Diencephalon (tissue), 1 donor: Measurements from ENCODE around the gene ANKMY1. TPM values are rescaled to one million over a fixed set of nuclear protein-coding genes. Genes with fewer than 3 reads are reported as not detected.

Experiments used
- small RNA-seq: library from RNA; depleted of rRNA; stranded (forward); fragments of <200 nt; gene quantifications from one replicate; pipeline ENCODE3, GENCODE V24; 2014
- total RNA-seq: library from RNA; depleted of rRNA; stranded (reverse); fragments of >200 nt; gene quantifications from one replicate; pipeline ENCODE4 v1.2.3, GENCODE V29; 2014

Gene ANKMY1
- total RNA-seq: 15.5 TPM

GRCh38 chr2:240557808-240558207, at the start of gene ANKMY1:
TSS of gene ANKMY1 (minus strand) at chr2:240557988. CDS start at chr2:240557335, 653 bp downstream.

GRCh38 chr2:240586198-240586918, 28.6 kb upstream of the ANKMY1 start, which contains the start of gene CAPN10:
TSS of gene CAPN10 (plus strand) at chr2:240586734. CDS start at chr2:240586912, 178 bp downstream.

GRCh38 chr2:240567872-240568677, 10.3 kb upstream of the ANKMY1 start, which contains the start of gene RNPEPL1:
TSS of gene RNPEPL1 (plus strand) at chr2:240568484. CDS start at chr2:240568587, 103 bp downstream.

GRCh38 chr2:240560084-240560479, 2.3 kb upstream of the ANKMY1 start, which contains the start of gene DUSP28:
TSS of gene DUSP28 (plus strand) at chr2:240560357. CDS start at chr2:240560685, 328 bp downstream.

GRCh38 chr2:240435457-240435947, 122.3 kb downstream of the ANKMY1 start, which contains the start of gene GPC1:
TSS of gene GPC1 (plus strand) at chr2:240435663. CDS start at chr2:240435919, 256 bp downstream.

Small RNA genes lying within 50 kb of the gene (small RNA-seq; reads per million reads assigned to genes)
- 436 reads per million, percentile 98 among the genes with 10 or more reads in this experiment for gene MIR149

Other genes starting within 250 kb of the ANKMY1 start
- 86.5 TPM for gene GPC1, start 122.3 kb downstream of the ANKMY1 start, total RNA-seq
- 9.5 TPM for gene DUSP28, start 2.4 kb upstream of the ANKMY1 start, total RNA-seq
- 6.7 TPM for gene RNPEPL1, start 10.5 kb upstream of the ANKMY1 start, total RNA-seq
- gene CAPN10, start 28.7 kb upstream of the ANKMY1 start, total RNA-seq: 20.5 TPM
- gene GPR35, start 67.5 kb upstream of the ANKMY1 start, total RNA-seq: 0.46 TPM
- gene AQP12B, start 124.9 kb upstream of the ANKMY1 start, total RNA-seq: not detected
- not detected for gene AQP12A, start 133.9 kb upstream of the ANKMY1 start, total RNA-seq